ENCODE data around the gene SF3B3. TPM values are rescaled to one million over a fixed set of nuclear protein-coding genes. Genes with fewer than 3 reads are reported as not detected.

The SF3B3 gene
- total and polyA plus RNA-seq, 2 donors (not counting 3 experiments of a cell fraction or from before 2014, with no cell fraction given), result 167 to 324 TPM

DNA sequence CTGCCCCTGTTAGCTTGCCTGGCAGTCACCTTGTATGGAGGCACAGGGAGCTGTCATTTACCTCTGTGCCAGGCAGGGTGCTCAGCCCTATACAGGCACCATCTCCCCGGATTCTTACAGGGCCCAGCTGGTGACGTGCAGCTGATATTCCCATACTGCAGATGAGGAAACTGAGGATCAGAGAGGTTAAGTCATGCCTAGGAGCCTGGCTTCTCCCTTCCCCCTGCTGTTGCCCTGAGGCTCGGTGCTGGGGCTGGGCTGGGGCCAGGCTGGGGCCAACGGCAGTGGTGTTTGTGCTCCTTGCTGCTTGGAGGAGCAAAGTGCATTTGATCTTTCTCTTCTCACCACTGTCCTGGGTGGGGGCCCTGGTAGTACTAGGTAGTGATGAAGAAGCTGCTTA lies 68.0 kb downstream of the SF3B3 start:
- Histone ChIP-seq H3K27ac (ENCODE audit: insufficient read depth, low read depth, low read length) (no peak overlapping the region), H3K4me1 (ENCODE audit: control insufficient read depth, extremely low read depth, insufficient read depth, low read length) (peaks cover 9% of the 10 kb centered on the region), H3K9me1 (replicated peaks; ENCODE audit: control insufficient read depth, extremely low read depth, insufficient read depth, low read length) (no peaks in the 10 kb centered on the region), H3K79me2 (ENCODE audit: control insufficient read depth, insufficient read depth, low read length) (no peaks in the 10 kb centered on the region), H3K27me3 (ENCODE audit: control insufficient read depth in 2 of 2, insufficient read depth in 2 of 2, low read length in 2 of 2) (no peaks in the 10 kb centered on the region), H3K36me3 (ENCODE audit: control insufficient read depth in 2 of 2, extremely low read depth in 1 of 2, insufficient read depth in 2 of 2, low read length in 2 of 2) (no peaks in the 10 kb centered on the region), H2AFZ (ENCODE audit: low read depth, low read length) (no peak overlapping the region), H3K4me3 (replicated peaks in 1 of 3; ENCODE audit: insufficient read depth in 1 of 3, low read depth in 1 of 3, low read length in 3 of 3) (no peak overlapping the region), H3K9ac (replicated peaks; ENCODE audit: extremely low read depth, insufficient read depth, low read length) (no peak overlapping the region), H4K20me1 (replicated peaks; ENCODE audit: control insufficient read depth, extremely low read depth, insufficient read depth, low read length) (no peaks in the 10 kb centered on the region), H3K9me3 (replicated peaks; ENCODE audit: control insufficient read depth, insufficient read depth, low read length) (no peaks in the 10 kb centered on the region), H3K4me2 (ENCODE audit: insufficient read depth, low read length) (no peak overlapping the region)
- dilution Hi-C loops (cut with MboI; ENCODE audit: extremely low pct_ligation_motif_present, low sequenced_read_pairs), result no loop called here
- TF ChIP-seq JUN (IDR thresholded peaks at IDR 0.05; ENCODE audit: borderline replicate concordance, insufficient read depth, insufficient read length, low read depth), result no peak
- no peak for TF ChIP-seq FOS (IDR thresholded peaks at IDR 0.05; ENCODE audit: borderline replicate concordance, insufficient read depth, low read length)
- TF ChIP-seq CTCF (IDR thresholded peaks at IDR 0.05; ENCODE audit: extremely low read depth in 1 of 2, insufficient read depth in 1 of 2, low read depth in 1 of 2, low read length in 2 of 2), result no peak
- no peak for TF ChIP-seq POLR2A (IDR thresholded peaks at IDR 0.05; ENCODE audit: low read depth, low read length)
- no peak for TF ChIP-seq EZH2 (IDR thresholded peaks at IDR 0.05; ENCODE audit: borderline replicate concordance, low read depth, low read length, severe bottlenecking)
- TF ChIP-seq GATA2 (IDR thresholded peaks at IDR 0.05; ENCODE audit: insufficient read depth, insufficient read length, low read depth, low read length), result no peak
- TF ChIP-seq, protein P1, sequence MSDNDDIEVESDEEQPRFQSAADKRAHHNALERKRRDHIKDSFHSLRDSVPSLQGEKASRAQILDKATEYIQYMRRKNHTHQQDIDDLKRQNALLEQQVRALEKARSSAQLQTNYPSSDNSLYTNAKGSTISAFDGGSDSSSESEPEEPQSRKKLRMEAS (IDR thresholded peaks at IDR 0.05; ENCODE audit: insufficient read depth, insufficient read length), result no peak
- no peak for TF ChIP-seq POLR2AphosphoS5 (IDR thresholded peaks at IDR 0.05; ENCODE audit: insufficient read depth, low read depth, low read length)
- no peak for TF ChIP-seq MYC (IDR thresholded peaks at IDR 0.05; ENCODE audit: low read depth, low read length)
- FAIRE-seq, result no peak
- no TSS peak for BruUV-seq (replicated peaks)
- ChIA-PET POLR2A (interaction anchor here (1.5 kb wide), 1 partner anchor 18 kb away, joined by 5 read pairs; no protein-coding TSS in a partner anchor), CTCF (interaction anchor here (3.5 kb wide), 1 partner anchor 18 kb away, joined by 10 read pairs; no protein-coding TSS in a partner anchor)
- DNase-seq (ENCODE audit: low read depth, low spot score), result no peak
- intact Hi-C loops (cut with micrococcal nuclease), result no loop called here

Data from endothelial cell of umbilical vein (primary cell).